ENCODE measurements around the gene SLC25A21. TPM values are rescaled to one million over a fixed set of nuclear protein-coding genes. Genes with fewer than 3 reads are reported as not detected.

The SLC25A21 gene
- total RNA-seq, 1 experiment from 2014 or later: 7.1 TPM

- Histone ChIP-seq H4K91ac (ENCODE audit: insufficient read length, low read depth, low read length) (no peak overlapping the region), H3T11ph (ENCODE audit: low read length) (no peak overlapping the region), H3K23ac (ENCODE audit: insufficient read length, low read depth, low read length) (no peak overlapping the region), H2BK120ac (ENCODE audit: low read depth, low read length, poor library complexity, severe bottlenecking) (no peak overlapping the region), H3K4ac (ENCODE audit: low read depth, low read length) (no peak overlapping the region; the same call in 1 of the 2 replicates), H2BK12ac (ENCODE audit: insufficient read length, low read depth, low read length) (no peak overlapping the region), H3K4me1 (ENCODE audit: insufficient read depth, low read length) (peaks cover 7% of the 10 kb centered on the region; the same call in 1 of the 2 replicates), H3K4me2 (ENCODE audit: insufficient read depth, insufficient read length, low read length) (peak overlapping the region; percentile 8), H2AK5ac (ENCODE audit: insufficient read length, low read length) (no peak overlapping the region), H3K18ac (ENCODE audit: insufficient read length, low read depth, low read length) (no peak overlapping the region), H3K23me2 (ENCODE audit: insufficient read length, low read depth, low read length, poor library complexity, severe bottlenecking) (no peaks in the 10 kb centered on the region), H4K5ac (ENCODE audit: insufficient read length, low read depth, low read length) (no peak overlapping the region), H2BK20ac (ENCODE audit: low read depth, low read length, poor library complexity, severe bottlenecking) (no peak overlapping the region), H3K79me2 (ENCODE audit: insufficient read depth, low read length) (no peaks in the 10 kb centered on the region), H2BK15ac (ENCODE audit: low read depth, low read length) (no peak overlapping the region; the same call in 1 of the 2 replicates), H3K9ac (ENCODE audit: extremely low read depth, insufficient read length, low read length) (peak overlapping the region; percentile 33), H3K56ac (ENCODE audit: insufficient read length, low read depth, low read length) (no peak overlapping the region), H4K8ac (replicated peaks; ENCODE audit: insufficient read length, low read depth, low read length) (no peak overlapping the region), H3K79me1 (ENCODE audit: insufficient read depth, low read depth, low read length, poor library complexity, severe bottlenecking) (no peaks in the 10 kb centered on the region), H2BK5ac (ENCODE audit: insufficient read length, low read length) (no peak overlapping the region), H3K27me3 (ENCODE audit: insufficient read depth, low read length) (no peaks in the 10 kb centered on the region), H2AFZ (ENCODE audit: low read length) (peak overlapping the region; percentile 83), H3K9me3 (ENCODE audit: control insufficient read depth, low read depth, low read length) (no peaks in the 10 kb centered on the region), H3K14ac (ENCODE audit: insufficient read depth, low read length) (no peak overlapping the region), H4K20me1 (ENCODE audit: control insufficient read depth, insufficient read depth, insufficient read length) (no peaks in the 10 kb centered on the region), H3K27ac (ENCODE audit: insufficient read length, low read depth, low read length) (peak overlapping the region; percentile 30)
- Mint-ChIP-seq H3K36me3 (ENCODE audit: insufficient read depth in 1 of 3, low read depth in 3 of 3) (no peaks in the 10 kb centered on the region), H3K4me1 (peaks cover 22 to 35% of the 10 kb centered on the region in 2 experiments), H3K27ac (peak overlapping the region; percentile 79 to 96 (median 82); a peak in 6 of 7 replicates), H3K27me3 (ENCODE audit: low read depth) (no peaks in the 10 kb centered on the region), H3K9me3 (no peaks in the 10 kb centered on the region), H3K4me3 (no peak overlapping the region)
- WGBS (ENCODE audit: extremely low coverage, insufficient read length, low lambda C conversion rate): no CpG with 5 or more reads among the region's 7 CpGs
- TF ChIP-seq CTCF (conservative IDR thresholded peaks at IDR 0.05): no peak
- DNase-seq: no peak
Measured at GRCh38 chr14:36767603-36768281, 404.7 kb downstream of the SLC25A21 start.

Data from H9 (cell line).